ENCODE measurements around the gene DRD1. TPM values are rescaled to one million over a fixed set of nuclear protein-coding genes. Genes with fewer than 3 reads are reported as not detected.

Gene DRD1
- polyA plus RNA-seq, 1 of the 3 experiments (the other 2 are of a cell fraction): not detected

GRCh38 chr5:175460126-175460525 lies 16.1 kb upstream of the DRD1 start:
- no peak for DNase-seq
- Histone ChIP-seq H3K4me2 (no peak overlapping the region), H3K9me2 (no peaks in the 10 kb centered on the region), H3K36me3 (replicated peaks in 1 of 2; ENCODE audit: control insufficient read depth in 1 of 2, insufficient read depth in 2 of 2, low read length in 1 of 2) (no peaks in the 10 kb centered on the region), H3F3A (replicated peaks; ENCODE audit: insufficient read depth) (no peaks in the 10 kb centered on the region), H3K9me3 (no peaks in the 10 kb centered on the region), H3K79me2 (ENCODE audit: insufficient read depth) (no peaks in the 10 kb centered on the region), H4K20me1 (ENCODE audit: insufficient read depth) (no peaks in the 10 kb centered on the region), H3K9ac (no peak overlapping the region), H3K27ac (ENCODE audit: low read depth in 2 of 2, low read length in 1 of 2) (no peak overlapping the region), H2AFZ (ENCODE audit: low read depth) (no peak overlapping the region), H3K4me1 (ENCODE audit: control insufficient read depth in 1 of 2, insufficient read depth in 2 of 2, low read depth in 1 of 2, low read length in 1 of 2) (no peaks in the 10 kb centered on the region; a peak in 1 of 4 replicates), H3K4me3 (ENCODE audit: low read depth in 2 of 2, low read length in 1 of 2) (no peak overlapping the region), H3K27me3 (ENCODE audit: insufficient read depth) (no peaks in the 10 kb centered on the region; the same call in 1 of the 2 replicates)
- WGBS (ENCODE audit: low lambda C conversion rate): 33% methylated on average over 7 of the region's 7 CpGs
- POLR2A ChIA-PET: no interaction called here
- TF ChIP-seq RAD21 (IDR thresholded peaks at IDR 0.05; ENCODE audit: low read length) (peak; percentile 51), SMC3 (IDR thresholded peaks at IDR 0.05; ENCODE audit: low read depth, low read length) (0 out of 2 replicates have a peak, but pooled peaks have one; percentile 14), CTCF (IDR thresholded peaks at IDR 0.05) (peak; percentile 59), FOSL2 (IDR thresholded peaks at IDR 0.05; ENCODE audit: borderline replicate concordance, low read depth) (no peak)
- CTCF ChIA-PET: interaction anchor here (1.0 to 2.0 kb wide), 4 partner anchors 8 to 508 kb away, joined by 3 to 10 read pairs (median 8); no protein-coding TSS in a partner anchor

- CTCF ChIA-PET: interaction anchor here (1.1 to 2.6 kb wide), 2 partner anchors 10 to 12 kb away, joined by 3 to 10 read pairs; no protein-coding TSS in a partner anchor
Observed at GRCh38 chr5:175457466-175457865, 13.5 kb upstream of the DRD1 start.

More at GRCh38 chr5:175457466-175457865, 13.5 kb upstream of the DRD1 start:
- peaks cover 2% of the 10 kb centered on the region; the same call in 1 of the 2 replicates for H3K27me3 ChIP-seq (ENCODE audit: insufficient read depth)
- H3K27ac ChIP-seq (ENCODE audit: low read depth in 2 of 2, low read length in 1 of 2): no peak overlapping the region
- 0% methylated on average over 1 of the region's 1 CpG for WGBS (ENCODE audit: low lambda C conversion rate)
- no peak overlapping the region for H2AFZ ChIP-seq (ENCODE audit: low read depth)
- H3K79me2 ChIP-seq (ENCODE audit: insufficient read depth): no peaks in the 10 kb centered on the region
- no peak overlapping the region for H3K4me3 ChIP-seq (ENCODE audit: low read depth in 2 of 2, low read length in 1 of 2)
- no peak for DNase-seq
- no peaks in the 10 kb centered on the region for H3K9me2 ChIP-seq
- POLR2A ChIA-PET: no interaction called here
- no peak overlapping the region for H3K9ac ChIP-seq
- H4K20me1 ChIP-seq (ENCODE audit: insufficient read depth): no peaks in the 10 kb centered on the region
- H3K36me3 ChIP-seq (replicated peaks in 1 of 2; ENCODE audit: control insufficient read depth in 1 of 2, insufficient read depth in 2 of 2, low read length in 1 of 2): no peaks in the 10 kb centered on the region
- no peaks in the 10 kb centered on the region for H3K9me3 ChIP-seq
- TF ChIP-seq JUND (IDR thresholded peaks at IDR 0.05) (no peak), SMC3 (IDR thresholded peaks at IDR 0.05; ENCODE audit: low read depth, low read length) (no peak), TCF12 (IDR thresholded peaks at IDR 0.05) (no peak), FOXM1 (IDR thresholded peaks at IDR 0.05; ENCODE audit: low read depth) (no peak), PBX3 (IDR thresholded peaks at IDR 0.05) (no peak), POLR2AphosphoS5 (IDR thresholded peaks at IDR 0.05; ENCODE audit: low read depth, low read length) (no peak), EP300 (IDR thresholded peaks at IDR 0.05; ENCODE audit: borderline replicate concordance in 1 of 2, low read depth in 1 of 2, low read length in 1 of 2) (no peak), MXI1 (IDR thresholded peaks at IDR 0.05; ENCODE audit: low read depth, low read length) (no peak), TEAD4 (IDR thresholded peaks at IDR 0.05; ENCODE audit: borderline replicate concordance, insufficient read depth) (no peak), RAD21 (IDR thresholded peaks at IDR 0.05; ENCODE audit: low read length) (no peak), ZBTB33 (IDR thresholded peaks at IDR 0.05; ENCODE audit: borderline replicate concordance, low read depth) (no peak), MEF2A (IDR thresholded peaks at IDR 0.05; ENCODE audit: borderline replicate concordance, low read depth) (no peak), RXRA (IDR thresholded peaks at IDR 0.05; ENCODE audit: borderline replicate concordance, low read depth) (no peak), TAF1 (IDR thresholded peaks at IDR 0.05; ENCODE audit: borderline replicate concordance, low read depth, low read length) (no peak), MAX (IDR thresholded peaks at IDR 0.05; ENCODE audit: low read depth) (no peak), USF2 (IDR thresholded peaks at IDR 0.05; ENCODE audit: borderline replicate concordance, low read depth, low read length) (no peak), FOSL2 (IDR thresholded peaks at IDR 0.05; ENCODE audit: borderline replicate concordance, low read depth) (no peak)
- no peaks in the 10 kb centered on the region for H3K4me1 ChIP-seq (ENCODE audit: control insufficient read depth in 1 of 2, insufficient read depth in 2 of 2, low read depth in 1 of 2, low read length in 1 of 2)
- H3K4me2 ChIP-seq: no peak overlapping the region
- H3F3A ChIP-seq (replicated peaks; ENCODE audit: insufficient read depth): no peaks in the 10 kb centered on the region

Measured in SK-N-SH (cell line).